ENCODE data around the gene TMCO1.
"Not testable (repeated sequence)": the region's sequence is repeated elsewhere in the genome, so short reads cannot be mapped to it uniquely, and the experiment has no call there.

TMCO1 gene

GRCh38 chr1:165768513-165769394 is at the start of gene TMCO1:
TSS of gene TMCO1 (minus strand) at chr1:165768868. CDS start at chr1:165768751, 117 bp downstream.
- Histone ChIP-seq H3K27ac (ENCODE audit: low read depth, low read length) (peak within 1 kb of the TSS; percentile 92), H3K79me2 (ENCODE audit: control insufficient read depth, insufficient read depth, low read length, unreplicated experiment) (peaks cover 44% of the 10 kb centered on the region), H2AFZ (ENCODE audit: low read length, unreplicated experiment) (peak within 1 kb of the TSS; percentile 86), H3K36me3 (ENCODE audit: insufficient read depth, low read length) (peaks cover 12% of the 10 kb centered on the region), H3K4me3 (ENCODE audit: low read depth, low read length) (peak within 1 kb of the TSS; percentile 94), H3K27me3 (ENCODE audit: insufficient read depth, low read length) (no peaks in the 10 kb centered on the region), H3K4me1 (ENCODE audit: control insufficient read depth, insufficient read depth, low read length, unreplicated experiment) (peaks cover 26% of the 10 kb centered on the region)

- H3K4me1 ChIP-seq (ENCODE audit: control insufficient read depth, insufficient read depth, low read length, unreplicated experiment): no peaks in the 10 kb centered on the region
- no peak overlapping the region for H3K4me3 ChIP-seq (ENCODE audit: low read depth, low read length)
- no peaks in the 10 kb centered on the region for H3K27me3 ChIP-seq (ENCODE audit: insufficient read depth, low read length)
- H3K36me3 ChIP-seq (ENCODE audit: insufficient read depth, low read length): no peaks in the 10 kb centered on the region
- H3K27ac ChIP-seq (ENCODE audit: low read depth, low read length): no peak overlapping the region
- H3K79me2 ChIP-seq (ENCODE audit: control insufficient read depth, insufficient read depth, low read length, unreplicated experiment): no peaks in the 10 kb centered on the region
- H2AFZ ChIP-seq (ENCODE audit: low read length, unreplicated experiment): no peak overlapping the region
Observed at GRCh38 chr1:165816826-165817497, 48.3 kb upstream of the TMCO1 start.

DNA sequence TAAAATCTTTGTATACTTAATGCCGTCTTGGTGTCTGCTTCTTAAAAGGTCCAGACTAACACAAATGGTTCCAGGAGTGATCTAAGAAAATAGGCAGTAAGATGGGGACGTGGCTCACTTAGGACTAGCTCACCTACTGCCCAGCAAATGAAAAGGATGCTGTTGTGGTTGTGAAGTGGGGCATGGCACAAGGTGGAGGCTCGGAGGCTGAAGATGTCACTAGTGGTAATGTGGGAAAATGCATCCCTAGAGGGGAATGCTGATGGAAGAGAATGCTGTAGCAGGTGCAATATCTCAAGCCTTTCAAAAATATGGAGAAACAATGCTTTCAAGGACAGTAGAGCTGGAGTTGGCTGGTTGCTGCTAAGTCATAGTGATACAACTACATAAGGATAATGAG is 47.5 kb upstream of the TMCO1 start:
- Histone ChIP-seq H3K27me3 (ENCODE audit: insufficient read depth, low read length) (no peaks in the 10 kb centered on the region), H3K4me1 (ENCODE audit: control insufficient read depth, insufficient read depth, low read length, unreplicated experiment) (no peaks in the 10 kb centered on the region), H3K4me3 (ENCODE audit: low read depth, low read length) (no peak overlapping the region), H3K79me2 (ENCODE audit: control insufficient read depth, insufficient read depth, low read length, unreplicated experiment) (no peaks in the 10 kb centered on the region), H2AFZ (ENCODE audit: low read length, unreplicated experiment) (no peak overlapping the region), H3K36me3 (ENCODE audit: insufficient read depth, low read length) (no peaks in the 10 kb centered on the region), H3K27ac (ENCODE audit: low read depth, low read length) (no peak overlapping the region)

DNA sequence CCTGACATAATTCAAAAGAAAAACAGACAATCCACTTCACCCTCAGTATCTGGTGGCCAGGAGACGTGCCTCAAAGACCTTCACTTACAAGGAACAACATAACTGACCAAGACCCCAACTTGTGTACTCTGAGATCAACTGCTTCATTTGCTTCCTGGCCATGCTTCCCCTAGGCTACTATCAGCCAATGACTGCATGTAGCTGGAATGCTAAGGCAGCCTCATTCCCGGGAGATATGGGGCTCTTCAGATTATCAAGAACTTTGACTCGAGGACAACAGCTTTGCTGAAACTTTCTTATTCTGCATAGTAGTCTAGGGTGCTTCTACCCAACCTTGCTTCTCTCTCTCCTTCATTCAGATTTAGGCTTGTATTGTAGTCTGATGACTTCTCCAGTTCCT is 47.1 kb upstream of the TMCO1 start:
- no peaks in the 10 kb centered on the region for H3K36me3 ChIP-seq (ENCODE audit: insufficient read depth, low read length)
- no peaks in the 10 kb centered on the region for H3K79me2 ChIP-seq (ENCODE audit: control insufficient read depth, insufficient read depth, low read length, unreplicated experiment)
- H3K27ac ChIP-seq (ENCODE audit: low read depth, low read length): no peak overlapping the region
- H3K4me1 ChIP-seq (ENCODE audit: control insufficient read depth, insufficient read depth, low read length, unreplicated experiment): no peaks in the 10 kb centered on the region
- H3K27me3 ChIP-seq (ENCODE audit: insufficient read depth, low read length): no peaks in the 10 kb centered on the region
- no peak overlapping the region for H2AFZ ChIP-seq (ENCODE audit: low read length, unreplicated experiment)
- no peak overlapping the region for H3K4me3 ChIP-seq (ENCODE audit: low read depth, low read length)

DNA sequence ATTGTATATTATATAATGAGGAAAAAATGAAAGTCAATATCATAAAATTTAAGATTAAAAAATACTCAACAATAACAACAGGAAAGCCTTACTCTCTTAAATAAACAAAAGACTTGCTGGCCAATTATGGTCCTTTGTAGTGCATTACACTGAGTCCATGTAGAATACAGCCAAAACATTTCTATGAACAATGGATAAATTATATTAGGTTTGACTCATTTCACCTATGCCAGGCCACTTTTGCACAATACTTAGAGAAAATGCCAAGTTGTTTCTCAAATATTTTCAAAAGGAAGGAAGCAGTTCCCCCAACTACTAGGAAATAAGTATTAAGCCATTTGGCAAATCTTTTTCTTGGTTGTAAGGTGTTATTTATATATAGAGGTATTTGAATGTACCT is 38.9 kb upstream of the TMCO1 start:
- Histone ChIP-seq H3K27ac (ENCODE audit: low read depth, low read length) (no peak overlapping the region), H3K36me3 (ENCODE audit: insufficient read depth, low read length) (no peaks in the 10 kb centered on the region), H3K79me2 (ENCODE audit: control insufficient read depth, insufficient read depth, low read length, unreplicated experiment) (no peaks in the 10 kb centered on the region), H3K4me1 (ENCODE audit: control insufficient read depth, insufficient read depth, low read length, unreplicated experiment) (no peaks in the 10 kb centered on the region), H3K4me3 (ENCODE audit: low read depth, low read length) (no peak overlapping the region), H2AFZ (ENCODE audit: low read length, unreplicated experiment) (no peak overlapping the region), H3K27me3 (ENCODE audit: insufficient read depth, low read length) (no peaks in the 10 kb centered on the region)

DNA sequence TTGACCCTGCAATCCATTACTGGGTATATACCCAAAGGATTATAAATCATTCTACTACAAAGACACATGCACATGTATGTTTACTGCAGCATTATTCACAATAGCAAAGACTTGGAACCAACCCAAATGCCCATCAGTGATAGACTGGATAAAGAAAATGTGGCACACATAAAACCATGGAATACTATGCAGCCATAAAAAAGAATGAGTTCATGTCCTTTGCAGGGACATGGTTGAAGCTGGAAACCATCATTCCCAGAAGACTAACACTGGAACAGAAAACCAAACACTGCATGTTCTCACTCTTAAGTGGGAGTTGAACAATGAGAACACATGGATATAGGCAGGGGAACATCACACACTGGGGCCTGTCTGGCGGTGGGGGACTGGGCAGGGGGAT is 35.8 kb upstream of the TMCO1 start:
- not testable (repeated sequence) for H2AFZ ChIP-seq (ENCODE audit: low read length, unreplicated experiment); H3K79me2 ChIP-seq (ENCODE audit: control insufficient read depth, insufficient read depth, low read length, unreplicated experiment); H3K27ac ChIP-seq (ENCODE audit: low read depth, low read length); H3K4me3 ChIP-seq (ENCODE audit: low read depth, low read length); H3K4me1 ChIP-seq (ENCODE audit: control insufficient read depth, insufficient read depth, low read length, unreplicated experiment); H3K27me3 ChIP-seq (ENCODE audit: insufficient read depth, low read length); H3K36me3 ChIP-seq (ENCODE audit: insufficient read depth, low read length)

- Histone ChIP-seq H3K36me3 (ENCODE audit: insufficient read depth, low read length) (no peaks in the 10 kb centered on the region), H3K4me3 (ENCODE audit: low read depth, low read length) (no peak overlapping the region), H3K27me3 (ENCODE audit: insufficient read depth, low read length) (no peaks in the 10 kb centered on the region), H3K27ac (ENCODE audit: low read depth, low read length) (no peak overlapping the region), H2AFZ (ENCODE audit: low read length, unreplicated experiment) (no peak overlapping the region), H3K79me2 (ENCODE audit: control insufficient read depth, insufficient read depth, low read length, unreplicated experiment) (no peaks in the 10 kb centered on the region), H3K4me1 (ENCODE audit: control insufficient read depth, insufficient read depth, low read length, unreplicated experiment) (no peaks in the 10 kb centered on the region)
Observed at GRCh38 chr1:165799387-165799786, 30.7 kb upstream of the TMCO1 start.

- Histone ChIP-seq H3K36me3 (ENCODE audit: insufficient read depth, low read length) (no peaks in the 10 kb centered on the region), H3K27ac (ENCODE audit: low read depth, low read length) (no peak overlapping the region), H2AFZ (ENCODE audit: low read length, unreplicated experiment) (no peak overlapping the region), H3K79me2 (ENCODE audit: control insufficient read depth, insufficient read depth, low read length, unreplicated experiment) (no peaks in the 10 kb centered on the region), H3K4me1 (ENCODE audit: control insufficient read depth, insufficient read depth, low read length, unreplicated experiment) (no peaks in the 10 kb centered on the region), H3K4me3 (ENCODE audit: low read depth, low read length) (no peak overlapping the region), H3K27me3 (ENCODE audit: insufficient read depth, low read length) (no peaks in the 10 kb centered on the region)
Observed at GRCh38 chr1:165795894-165796293, 27.2 kb upstream of the TMCO1 start.

GRCh38 chr1:165793951-165794350 is 25.3 kb upstream of the TMCO1 start:
- no peak overlapping the region for H3K27ac ChIP-seq (ENCODE audit: low read depth, low read length)
- no peaks in the 10 kb centered on the region for H3K36me3 ChIP-seq (ENCODE audit: insufficient read depth, low read length)
- no peaks in the 10 kb centered on the region for H3K79me2 ChIP-seq (ENCODE audit: control insufficient read depth, insufficient read depth, low read length, unreplicated experiment)
- H3K27me3 ChIP-seq (ENCODE audit: insufficient read depth, low read length): no peaks in the 10 kb centered on the region
- H3K4me3 ChIP-seq (ENCODE audit: low read depth, low read length): no peak overlapping the region
- no peaks in the 10 kb centered on the region for H3K4me1 ChIP-seq (ENCODE audit: control insufficient read depth, insufficient read depth, low read length, unreplicated experiment)
- no peak overlapping the region for H2AFZ ChIP-seq (ENCODE audit: low read length, unreplicated experiment)

- Histone ChIP-seq H3K27ac (ENCODE audit: low read depth, low read length) (no peak overlapping the region), H3K27me3 (ENCODE audit: insufficient read depth, low read length) (no peaks in the 10 kb centered on the region), H3K36me3 (ENCODE audit: insufficient read depth, low read length) (no peaks in the 10 kb centered on the region), H2AFZ (ENCODE audit: low read length, unreplicated experiment) (no peak overlapping the region), H3K79me2 (ENCODE audit: control insufficient read depth, insufficient read depth, low read length, unreplicated experiment) (no peaks in the 10 kb centered on the region), H3K4me1 (ENCODE audit: control insufficient read depth, insufficient read depth, low read length, unreplicated experiment) (no peaks in the 10 kb centered on the region), H3K4me3 (ENCODE audit: low read depth, low read length) (no peak overlapping the region)
Observed at GRCh38 chr1:165787741-165788140, 19.1 kb upstream of the TMCO1 start.

GRCh38 chr1:165783519-165783918 is 14.9 kb upstream of the TMCO1 start:
- not testable (repeated sequence) for H3K36me3 ChIP-seq (ENCODE audit: insufficient read depth, low read length); H3K27me3 ChIP-seq (ENCODE audit: insufficient read depth, low read length); H3K4me3 ChIP-seq (ENCODE audit: low read depth, low read length); H3K27ac ChIP-seq (ENCODE audit: low read depth, low read length); H3K4me1 ChIP-seq (ENCODE audit: control insufficient read depth, insufficient read depth, low read length, unreplicated experiment); H2AFZ ChIP-seq (ENCODE audit: low read length, unreplicated experiment); H3K79me2 ChIP-seq (ENCODE audit: control insufficient read depth, insufficient read depth, low read length, unreplicated experiment)

Data from ACC112 (cell line).